ENCODE results near the gene PRKACA.
"Not testable (repeated sequence)": the region's sequence is repeated elsewhere in the genome, so short reads cannot be mapped to it uniquely, and the experiment has no call there.

The PRKACA gene

DNA sequence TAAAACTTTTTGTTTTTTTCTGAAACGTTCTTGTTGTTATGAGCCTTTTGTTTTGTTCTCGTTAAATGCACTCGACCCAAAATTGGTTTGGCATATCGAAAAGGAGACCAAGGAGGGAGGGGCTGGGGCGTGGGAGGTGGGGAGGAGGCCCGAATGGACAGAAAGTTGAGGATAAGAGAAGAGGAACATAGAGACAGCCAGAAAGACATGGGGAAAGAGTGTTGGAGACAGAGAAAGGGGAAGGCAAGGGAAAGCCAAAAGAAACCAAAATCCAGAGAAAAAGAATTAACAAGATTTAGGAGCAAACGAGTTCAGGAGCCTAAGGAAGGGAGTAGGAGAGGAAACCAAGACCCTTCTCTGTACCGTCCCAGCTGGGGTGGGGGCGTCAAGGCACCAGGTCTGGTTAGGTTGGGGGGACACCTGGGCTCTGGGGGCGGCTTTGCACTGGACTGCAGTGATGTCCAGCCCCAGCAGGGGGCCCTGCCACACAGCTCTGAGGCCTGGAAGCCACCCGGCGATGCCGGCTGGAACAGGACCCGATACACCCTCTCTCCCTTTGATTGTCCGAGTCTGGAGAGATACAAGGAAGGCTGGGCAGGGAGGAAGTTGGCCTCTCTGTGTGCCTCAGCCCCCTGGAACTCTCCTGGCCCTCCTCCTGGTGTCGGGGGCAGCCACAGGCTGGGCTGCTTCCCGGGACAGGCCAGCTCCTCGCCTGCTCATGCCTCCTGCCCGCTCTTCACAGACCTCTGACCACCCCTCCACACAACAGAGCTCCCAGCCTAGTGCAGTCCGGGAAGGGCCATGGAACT, 30.4 kb upstream of the PRKACA start:
- Histone ChIP-seq H3K4me3 (ENCODE audit: low read length) (no peak overlapping the region), H3K36me3 (replicated peaks; ENCODE audit: low read depth, low read length) (no peaks in the 10 kb centered on the region), H4K20me1 (ENCODE audit: insufficient read depth, low read length) (no peaks in the 10 kb centered on the region), H3K4me1 (ENCODE audit: low read length) (no peaks in the 10 kb centered on the region), H3K79me2 (ENCODE audit: low read length) (no peaks in the 10 kb centered on the region), H2AFZ (ENCODE audit: low read depth, low read length) (no peak overlapping the region), H3K9me3 (ENCODE audit: insufficient read depth, low read length) (no peaks in the 10 kb centered on the region), H3K9ac (ENCODE audit: low read length) (no peak overlapping the region), H3K27ac (ENCODE audit: low read length) (no peak overlapping the region), H3K4me2 (ENCODE audit: low read length) (no peak overlapping the region), H3K27me3 (ENCODE audit: low read depth, low read length) (0 out of 2 replicates have a peak, but pooled peaks cover 3% of the 10 kb centered on the region)
- TF ChIP-seq, protein P1, sequence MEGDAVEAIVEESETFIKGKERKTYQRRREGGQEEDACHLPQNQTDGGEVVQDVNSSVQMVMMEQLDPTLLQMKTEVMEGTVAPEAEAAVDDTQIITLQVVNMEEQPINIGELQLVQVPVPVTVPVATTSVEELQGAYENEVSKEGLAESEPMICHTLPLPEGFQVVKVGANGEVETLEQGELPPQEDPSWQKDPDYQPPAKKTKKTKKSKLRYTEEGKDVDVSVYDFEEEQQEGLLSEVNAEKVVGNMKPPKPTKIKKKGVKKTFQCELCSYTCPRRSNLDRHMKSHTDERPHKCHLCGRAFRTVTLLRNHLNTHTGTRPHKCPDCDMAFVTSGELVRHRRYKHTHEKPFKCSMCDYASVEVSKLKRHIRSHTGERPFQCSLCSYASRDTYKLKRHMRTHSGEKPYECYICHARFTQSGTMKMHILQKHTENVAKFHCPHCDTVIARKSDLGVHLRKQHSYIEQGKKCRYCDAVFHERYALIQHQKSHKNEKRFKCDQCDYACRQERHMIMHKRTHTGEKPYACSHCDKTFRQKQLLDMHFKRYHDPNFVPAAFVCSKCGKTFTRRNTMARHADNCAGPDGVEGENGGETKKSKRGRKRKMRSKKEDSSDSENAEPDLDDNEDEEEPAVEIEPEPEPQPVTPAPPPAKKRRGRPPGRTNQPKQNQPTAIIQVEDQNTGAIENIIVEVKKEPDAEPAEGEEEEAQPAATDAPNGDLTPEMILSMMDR (IDR thresholded peaks at IDR 0.05; ENCODE audit: low read depth, low read length): peak; percentile 63
- no peak for TF ChIP-seq EZH2phosphoT487 (IDR thresholded peaks at IDR 0.05; ENCODE audit: low read depth)

DNA sequence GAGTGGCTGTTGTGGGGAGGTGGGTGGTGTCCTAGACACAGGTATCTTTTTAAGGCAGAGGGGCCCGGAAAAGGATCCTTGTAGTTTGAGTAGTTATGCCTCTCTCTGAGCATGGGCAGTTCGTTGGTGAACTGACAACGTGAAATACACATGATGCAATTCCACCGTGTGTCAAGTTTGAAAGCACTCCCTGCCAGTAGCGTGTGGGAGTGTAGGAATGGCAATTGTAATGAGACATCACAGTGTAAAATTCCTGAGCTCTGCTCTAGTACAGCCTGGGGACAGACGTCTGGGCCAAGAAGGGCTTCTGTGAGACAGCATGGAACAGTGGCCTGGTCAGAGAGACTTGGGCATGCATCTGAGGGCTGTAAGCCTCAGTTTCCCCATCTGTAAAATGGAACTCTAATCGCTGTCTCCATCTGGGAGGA, 29.2 kb upstream of the PRKACA start:
- H3K4me2 ChIP-seq (ENCODE audit: low read length): no peak overlapping the region
- H3K9me3 ChIP-seq (ENCODE audit: insufficient read depth, low read length): no peaks in the 10 kb centered on the region
- no peak overlapping the region for H3K9ac ChIP-seq (ENCODE audit: low read length)
- H3K4me1 ChIP-seq (ENCODE audit: low read length): no peaks in the 10 kb centered on the region
- H3K27ac ChIP-seq (ENCODE audit: low read length): no peak overlapping the region
- H3K79me2 ChIP-seq (ENCODE audit: low read length): no peaks in the 10 kb centered on the region
- TF ChIP-seq, protein P1 (IDR thresholded peaks at IDR 0.05; ENCODE audit: low read depth, low read length): no peak
- TF ChIP-seq EZH2phosphoT487 (IDR thresholded peaks at IDR 0.05; ENCODE audit: low read depth): no peak
- H4K20me1 ChIP-seq (ENCODE audit: insufficient read depth, low read length): 0 out of 2 replicates have a peak, but pooled peaks cover 3% of the 10 kb centered on the region
- H3K4me3 ChIP-seq (ENCODE audit: low read length): no peak overlapping the region
- H3K36me3 ChIP-seq (replicated peaks; ENCODE audit: low read depth, low read length): no peaks in the 10 kb centered on the region
- H3K27me3 ChIP-seq (ENCODE audit: low read depth, low read length): 0 out of 2 replicates have a peak, but pooled peaks cover 3% of the 10 kb centered on the region
- no peak overlapping the region for H2AFZ ChIP-seq (ENCODE audit: low read depth, low read length)

DNA sequence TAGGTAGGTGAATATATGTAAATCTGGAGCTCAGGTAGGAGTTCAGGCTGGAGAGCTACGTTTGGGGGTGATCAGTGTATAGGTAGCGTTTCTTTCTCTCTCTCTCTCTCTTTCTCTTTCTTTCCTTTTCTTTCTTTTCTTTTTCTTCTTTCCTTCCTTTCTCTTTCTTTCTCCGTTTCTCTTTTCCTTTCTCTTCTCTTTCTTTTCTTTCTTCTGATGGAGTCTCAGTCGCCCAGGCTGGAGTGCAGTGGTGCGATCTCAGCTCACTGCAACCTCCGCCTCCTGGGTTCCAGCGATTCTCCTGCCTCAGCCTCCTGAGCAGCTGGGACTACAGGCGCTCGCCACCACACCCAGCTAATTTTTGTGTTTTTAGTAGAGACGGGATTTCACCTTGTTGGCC, 28.6 kb upstream of the PRKACA start:
- H3K79me2 ChIP-seq (ENCODE audit: low read length); H3K27ac ChIP-seq (ENCODE audit: low read length); H3K4me3 ChIP-seq (ENCODE audit: low read length); H3K9ac ChIP-seq (ENCODE audit: low read length); H4K20me1 ChIP-seq (ENCODE audit: insufficient read depth, low read length); H3K36me3 ChIP-seq (replicated peaks; ENCODE audit: low read depth, low read length); H3K9me3 ChIP-seq (ENCODE audit: insufficient read depth, low read length); H3K4me2 ChIP-seq (ENCODE audit: low read length); H2AFZ ChIP-seq (ENCODE audit: low read depth, low read length); H3K27me3 ChIP-seq (ENCODE audit: low read depth, low read length); H3K4me1 ChIP-seq (ENCODE audit: low read length): not testable (repeated sequence)

DNA sequence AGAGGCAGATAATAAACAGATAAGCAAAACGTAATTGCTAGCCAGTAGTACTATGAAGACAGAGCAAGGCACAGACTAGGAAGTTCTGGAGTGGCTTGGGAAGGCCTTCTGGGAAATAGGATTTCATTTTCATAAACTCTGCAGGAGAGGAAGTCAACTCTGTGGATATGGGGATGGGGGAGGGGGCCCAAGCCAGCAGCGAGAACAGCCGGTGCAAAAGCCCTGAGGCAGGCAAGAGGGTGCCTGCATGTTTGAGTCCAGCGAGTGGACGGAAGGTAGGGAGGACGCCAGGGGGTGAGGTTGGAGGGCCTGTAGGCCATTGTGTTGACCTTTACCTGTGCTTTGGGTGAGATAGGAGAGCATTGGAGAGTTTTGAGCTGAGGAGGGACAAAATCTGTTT, 27.8 kb upstream of the PRKACA start:
- no peak overlapping the region for H3K4me3 ChIP-seq (ENCODE audit: low read length)
- H3K9me3 ChIP-seq (ENCODE audit: insufficient read depth, low read length): no peaks in the 10 kb centered on the region
- no peak for TF ChIP-seq EZH2phosphoT487 (IDR thresholded peaks at IDR 0.05; ENCODE audit: low read depth)
- TF ChIP-seq, protein P1 (IDR thresholded peaks at IDR 0.05; ENCODE audit: low read depth, low read length): no peak
- no peak overlapping the region for H3K9ac ChIP-seq (ENCODE audit: low read length)
- no peaks in the 10 kb centered on the region for H3K36me3 ChIP-seq (replicated peaks; ENCODE audit: low read depth, low read length)
- H3K27ac ChIP-seq (ENCODE audit: low read length): no peak overlapping the region
- H4K20me1 ChIP-seq (ENCODE audit: insufficient read depth, low read length): 0 out of 2 replicates have a peak, but pooled peaks cover 3% of the 10 kb centered on the region
- no peak overlapping the region for H3K4me2 ChIP-seq (ENCODE audit: low read length)
- H3K79me2 ChIP-seq (ENCODE audit: low read length): no peaks in the 10 kb centered on the region
- H3K27me3 ChIP-seq (ENCODE audit: low read depth, low read length): 0 out of 2 replicates have a peak, but pooled peaks cover 3% of the 10 kb centered on the region
- no peak overlapping the region for H2AFZ ChIP-seq (ENCODE audit: low read depth, low read length)
- H3K4me1 ChIP-seq (ENCODE audit: low read length): no peaks in the 10 kb centered on the region
